HCT116 (cell line): Measurements from ENCODE around the gene RFX1. TPM values are rescaled to one million over a fixed set of nuclear protein-coding genes. Genes with fewer than 3 reads are reported as not detected.

Experiments used
- ATAC-seq: fragments of 200-7000 bp; cut with Tn5 transposase; 2 replicates; pipeline ENCODE4 v1.9.1; 2020; ENCODE audit warnings: mild to moderate bottlenecking, moderate library complexity
- BruUV-seq: library from RNA; stranded (reverse); fragments of 400-500 nt; replicated peaks from 2 replicates; lab custom pipeline; 2021; lab: Mats Ljungman, UMichigan
- CTCF ChIA-PET: fragments of 300-600 bp; sonication (Branson Sonifier 250); formaldehyde crosslinking; loops from one replicate; lab custom pipeline; 2021; ENCODE audit warnings: antibody characterized with exemption; lab: Charles Lee
- POLR2A ChIA-PET: fragments of 300-600, 350-600 bp; sonication (Branson Sonifier 250); formaldehyde crosslinking; loops from one replicate; lab custom pipeline; 2021; ENCODE audit warnings: antibody characterized with exemption; lab: Charles Lee
- RAD21 ChIA-PET, 2 experiments: fragments of 300-600 bp; sonication (Branson Sonifier 250); formaldehyde crosslinking; loops; one replicate each; lab custom pipeline; 2023; ENCODE audit warnings: low total read pairs in 2 of 2; ENCODE audit not compliant: uncharacterized antibody in 2 of 2, unreplicated experiment in 2 of 2, low non-redundant PET in 1 of 2; lab: Charles Lee
- DNase-seq: peaks from one replicate; pipeline ENCODE4 v3.0.0-alpha.2; 2010; ENCODE audit warnings: low read depth, low spot score
- H2AFZ ChIP-seq: fragments of 200-600 bp; shearing (Covaris generic), sonication (generic); 2 replicates; pipeline ENCODE4 v1.6.1; 2017; ENCODE audit warnings: low read depth, mixed run types, mixed read lengths, antibody characterized with exemption, low read length; ENCODE audit not compliant: poor library complexity, severe bottlenecking
- H3K27ac ChIP-seq: 2 replicates; pipeline ENCODE4 v1.5.1; 2012; ENCODE audit warnings: low read depth, low read length
- H3K27me3 ChIP-seq: fragments of 200-600 bp; sonication (generic); 2 replicates; pipeline ENCODE4 v1.6.1; 2016; ENCODE audit warnings: mixed run types, low read length, mixed read lengths; ENCODE audit not compliant: insufficient read depth
- H3K36me3 ChIP-seq, 2 experiments: fragments of 200-500 bp in 1 of 2; fragments of 200-600 bp in 1 of 2; sonication (Bioruptor generic) in 1 of 2; sonication (generic) in 1 of 2; 2 replicates each; pipeline versions ENCODE4 v1.5.1 to v1.6.1; 2014 to 2016; ENCODE audit warnings: low read length in 2 of 2, inconsistent platforms in 1 of 2, mixed read lengths in 1 of 2, mixed run types in 1 of 2; ENCODE audit not compliant: insufficient read depth in 2 of 2, control insufficient read depth in 1 of 2
- H3K4me1 ChIP-seq, 2 experiments: fragments of 200-600 bp in 1 of 2; sonication (generic) in 1 of 2; 2 replicates each; pipeline versions ENCODE4 v1.5.1 to v1.6.1; 2012 to 2017; ENCODE audit warnings: low read length in 2 of 2, inconsistent platforms in 1 of 2, mild to moderate bottlenecking in 1 of 2, mixed read lengths in 1 of 2, mixed run types in 1 of 2, moderate library complexity in 1 of 2; ENCODE audit not compliant: insufficient read depth in 2 of 2, control insufficient read depth in 1 of 2
- H3K4me2 ChIP-seq: fragments of 200-600 bp; sonication (generic); 2 replicates; pipeline ENCODE4 v1.6.1; 2017; ENCODE audit warnings: mixed run types, low read length, mixed read lengths
- H3K4me3 ChIP-seq, 2 experiments: fragments of 200-600 bp in 1 of 2; sonication (generic) in 1 of 2; replicated peaks in 1 of 2; 2 replicates each; pipeline ENCODE4 v1.5.1; 2011 to 2016; ENCODE audit warnings: low read length in 2 of 2, control low read depth in 1 of 2, low read depth in 1 of 2, mild to moderate bottlenecking in 1 of 2, mixed read lengths in 1 of 2, mixed run types in 1 of 2
- H3K79me2 ChIP-seq: fragments of 200-600 bp; sonication (generic); 2 replicates; pipeline ENCODE4 v1.6.1; 2017; ENCODE audit warnings: mild to moderate bottlenecking, mixed run types, low read length, moderate library complexity, mixed read lengths; ENCODE audit not compliant: insufficient read depth
- H3K9ac ChIP-seq: fragments of 200-600 bp; sonication (generic); 2 replicates; pipeline ENCODE4 v1.6.1; 2016; ENCODE audit warnings: low read length, mixed read lengths
- H3K9me2 ChIP-seq: fragments of 200-600 bp; sonication (generic), shearing (Covaris generic); 2 replicates; pipeline ENCODE4 v1.6.1; 2017; ENCODE audit warnings: mixed run types, mild to moderate bottlenecking, moderate library complexity; ENCODE audit not compliant: insufficient read depth
- H3K9me3 ChIP-seq, 2 experiments: fragments of 200-500 bp in 1 of 2; fragments of 200-600 bp in 1 of 2; sonication (Bioruptor generic) in 1 of 2; sonication (generic) in 1 of 2; 2 replicates each; pipeline ENCODE4 v1.6.1; 2014 to 2017; ENCODE audit warnings: low read length in 2 of 2, mixed read lengths in 2 of 2, inconsistent platforms in 1 of 2, low read depth in 1 of 2, mild to moderate bottlenecking in 1 of 2, mixed run types in 1 of 2, moderate library complexity in 1 of 2; ENCODE audit not compliant: control insufficient read depth in 1 of 2, insufficient read depth in 1 of 2
- H4K20me1 ChIP-seq: fragments of 200-600 bp; sonication (generic), shearing (Covaris generic); 2 replicates; pipeline ENCODE4 v1.6.1; 2017; ENCODE audit warnings: mixed run types, mild to moderate bottlenecking, moderate library complexity; ENCODE audit not compliant: insufficient read depth
- EGR1 ChIP-seq: IDR thresholded peaks from 2 replicates; pipeline ENCODE4 v1.6.1; 2012; ENCODE audit warnings: low read depth
- EZH2 ChIP-seq: fragments of 200-600 bp; sonication (generic); IDR thresholded peaks from 2 replicates; pipeline ENCODE4 v1.6.1; 2017; ENCODE audit warnings: antibody characterized with exemption, mixed run types
- POLR2A ChIP-seq: IDR thresholded peaks from 2 replicates; pipeline ENCODE4 v1.7.0; 2011; ENCODE audit warnings: borderline replicate concordance; ENCODE audit not compliant: insufficient read depth, insufficient read length; ENCODE audit errors: extremely low read depth
- POLR2AphosphoS5 ChIP-seq: IDR thresholded peaks from 2 replicates; pipeline ENCODE4 v1.6.1; 2011; ENCODE audit warnings: mild to moderate bottlenecking, low read depth, low read length, moderate library complexity
- SIN3A ChIP-seq: IDR thresholded peaks from 2 replicates; pipeline ENCODE4 v1.6.1; 2012; ENCODE audit warnings: low read depth
- intact Hi-C: fragments of 100-400 bp; cut with micrococcal nuclease; formaldehyde crosslinking; loops from 2 replicates; pipeline ENCODE4 v1.10.0; 2022
- total RNA-seq: library from RNA; stranded (reverse); gene quantifications from one replicate; pipeline ENCODE4 v1.2.1, GENCODE V29; 2021; ENCODE audit not compliant: unreplicated experiment
- TF ChIP-seq, protein P1 (sequence below), 3 experiments: fragments of 200-600 bp in 1 of 3; sonication (generic) in 1 of 3; IDR thresholded peaks in 2 of 3; conservative IDR thresholded peaks in 1 of 3; 2 replicates each; pipeline ENCODE4 v1.5.1; 2012 to 2017; ENCODE audit warnings: low read depth in 2 of 3, low read length in 2 of 3, antibody characterized with exemption in 1 of 3, borderline replicate concordance in 1 of 3, control low read depth in 1 of 3, mild to moderate bottlenecking in 1 of 3, mixed read lengths in 1 of 3, mixed run types in 1 of 3, moderate library complexity in 1 of 3; ENCODE audit not compliant: insufficient read depth in 1 of 3
- TF ChIP-seq, protein P2 (sequence below): IDR thresholded peaks from 2 replicates; pipeline ENCODE4 v1.6.1; 2011; ENCODE audit warnings: mild to moderate bottlenecking, low read length, moderate library complexity; ENCODE audit not compliant: insufficient replicate concordance; ENCODE audit errors: extremely low read depth

RFX1 gene
- total RNA-seq, 1 experiment from 2014 or later = 16.3 TPM

DNA sequence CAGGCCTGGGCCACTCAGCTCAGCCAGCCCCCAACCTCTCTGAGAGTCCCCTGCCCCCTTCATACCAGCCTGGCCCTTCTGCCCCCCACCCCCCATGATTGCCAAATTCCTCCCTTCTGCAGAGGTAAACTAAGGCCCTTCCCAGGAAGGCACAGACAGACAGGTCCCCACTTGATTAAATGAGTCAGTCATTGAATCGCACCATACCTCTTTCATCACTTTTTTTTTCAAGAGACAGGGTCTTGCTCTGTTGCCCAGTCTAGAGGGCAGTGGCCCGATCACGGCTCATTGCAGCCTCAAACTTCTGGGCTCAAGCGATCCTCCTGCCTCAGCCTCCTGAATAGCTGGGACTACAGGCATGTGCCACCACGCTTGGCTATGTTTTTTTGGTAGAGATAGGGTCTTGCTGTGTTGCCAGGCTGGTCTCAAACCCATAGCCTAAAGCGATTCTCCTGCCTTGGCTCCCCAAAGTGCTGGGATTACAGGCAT lies 73.9 kb downstream of the RFX1 start:
- TF ChIP-seq SIN3A = no peak
- TF ChIP-seq POLR2A = no peak
- TF ChIP-seq POLR2AphosphoS5 = no peak
- no peak for TF ChIP-seq EGR1
- no peak for TF ChIP-seq EZH2
- TF ChIP-seq, protein P1, sequence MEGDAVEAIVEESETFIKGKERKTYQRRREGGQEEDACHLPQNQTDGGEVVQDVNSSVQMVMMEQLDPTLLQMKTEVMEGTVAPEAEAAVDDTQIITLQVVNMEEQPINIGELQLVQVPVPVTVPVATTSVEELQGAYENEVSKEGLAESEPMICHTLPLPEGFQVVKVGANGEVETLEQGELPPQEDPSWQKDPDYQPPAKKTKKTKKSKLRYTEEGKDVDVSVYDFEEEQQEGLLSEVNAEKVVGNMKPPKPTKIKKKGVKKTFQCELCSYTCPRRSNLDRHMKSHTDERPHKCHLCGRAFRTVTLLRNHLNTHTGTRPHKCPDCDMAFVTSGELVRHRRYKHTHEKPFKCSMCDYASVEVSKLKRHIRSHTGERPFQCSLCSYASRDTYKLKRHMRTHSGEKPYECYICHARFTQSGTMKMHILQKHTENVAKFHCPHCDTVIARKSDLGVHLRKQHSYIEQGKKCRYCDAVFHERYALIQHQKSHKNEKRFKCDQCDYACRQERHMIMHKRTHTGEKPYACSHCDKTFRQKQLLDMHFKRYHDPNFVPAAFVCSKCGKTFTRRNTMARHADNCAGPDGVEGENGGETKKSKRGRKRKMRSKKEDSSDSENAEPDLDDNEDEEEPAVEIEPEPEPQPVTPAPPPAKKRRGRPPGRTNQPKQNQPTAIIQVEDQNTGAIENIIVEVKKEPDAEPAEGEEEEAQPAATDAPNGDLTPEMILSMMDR (IDR thresholded peaks at IDR 0.05 in 2 of 3, conservative IDR thresholded peaks at IDR 0.05 in 1 of 3; ENCODE audit: borderline replicate concordance in 1 of 3, insufficient read depth in 1 of 3, low read depth in 2 of 3, low read length in 2 of 3) = no peak
- TF ChIP-seq, protein P2, sequence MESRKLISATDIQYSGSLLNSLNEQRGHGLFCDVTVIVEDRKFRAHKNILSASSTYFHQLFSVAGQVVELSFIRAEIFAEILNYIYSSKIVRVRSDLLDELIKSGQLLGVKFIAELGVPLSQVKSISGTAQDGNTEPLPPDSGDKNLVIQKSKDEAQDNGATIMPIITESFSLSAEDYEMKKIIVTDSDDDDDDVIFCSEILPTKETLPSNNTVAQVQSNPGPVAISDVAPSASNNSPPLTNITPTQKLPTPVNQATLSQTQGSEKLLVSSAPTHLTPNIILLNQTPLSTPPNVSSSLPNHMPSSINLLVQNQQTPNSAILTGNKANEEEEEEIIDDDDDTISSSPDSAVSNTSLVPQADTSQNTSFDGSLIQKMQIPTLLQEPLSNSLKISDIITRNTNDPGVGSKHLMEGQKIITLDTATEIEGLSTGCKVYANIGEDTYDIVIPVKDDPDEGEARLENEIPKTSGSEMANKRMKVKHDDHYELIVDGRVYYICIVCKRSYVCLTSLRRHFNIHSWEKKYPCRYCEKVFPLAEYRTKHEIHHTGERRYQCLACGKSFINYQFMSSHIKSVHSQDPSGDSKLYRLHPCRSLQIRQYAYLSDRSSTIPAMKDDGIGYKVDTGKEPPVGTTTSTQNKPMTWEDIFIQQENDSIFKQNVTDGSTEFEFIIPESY = no peak
- H3K4me2 ChIP-seq = no peak overlapping the region
- no peaks in the 10 kb centered on the region for H3K4me1 ChIP-seq
- POLR2A ChIA-PET = no interaction called here
- H3K27me3 ChIP-seq = no peaks in the 10 kb centered on the region
- no peak overlapping the region for H3K27ac ChIP-seq
- no TSS peak for BruUV-seq
- ATAC-seq (no peak), DNase-seq (no peak)
- no peaks in the 10 kb centered on the region for H3K9me2 ChIP-seq
- H3K9ac ChIP-seq = no peak overlapping the region
- no peaks in the 10 kb centered on the region for H4K20me1 ChIP-seq
- H3K9me3 ChIP-seq = no peaks in the 10 kb centered on the region
- H3K4me3 ChIP-seq = no peak overlapping the region
- H3K79me2 ChIP-seq = no peaks in the 10 kb centered on the region
- CTCF ChIA-PET = no interaction called here
- intact Hi-C loops = no loop called here
- H3K36me3 ChIP-seq = peaks cover 3 to 6% of the 10 kb centered on the region in 2 experiments; a peak in 1 of 4 replicates
- no peak overlapping the region for H2AFZ ChIP-seq
- RAD21 ChIA-PET = no interaction called here
